Mesenchymal stem cell (in vitro differentiated cells and primary cell): Measurements from ENCODE around the gene ALDH1A1.

Source experiments
- DNase-seq: peaks from one replicate; pipeline ENCODE4 v3.0.0-alpha.2; 2013
- H2AFZ ChIP-seq: one replicate; pipeline ENCODE4 v1.6.1; 2013; ENCODE audit warnings: low read depth, mild to moderate bottlenecking, control low read depth, inconsistent platforms, low read length, moderate library complexity
- H2AK5ac ChIP-seq: 2 replicates; pipeline ENCODE4 v1.6.1; 2013; ENCODE audit warnings: low read length, moderate library complexity, mild to moderate bottlenecking, inconsistent platforms; ENCODE audit not compliant: severe bottlenecking
- H2BK120ac ChIP-seq: one replicate; pipeline ENCODE4 v1.6.1; 2013; ENCODE audit warnings: low read depth, mild to moderate bottlenecking, inconsistent platforms, low read length, moderate library complexity
- H2BK12ac ChIP-seq, 2 experiments: one replicate each; pipeline ENCODE4 v1.6.1; 2013; ENCODE audit warnings: inconsistent platforms in 2 of 2, low read length in 2 of 2, mild to moderate bottlenecking in 2 of 2, moderate library complexity in 2 of 2, control low read depth in 1 of 2
- H2BK15ac ChIP-seq: one replicate; pipeline ENCODE4 v1.6.1; 2013; ENCODE audit warnings: mild to moderate bottlenecking, low read depth, inconsistent platforms; ENCODE audit not compliant: poor library complexity, severe bottlenecking
- H2BK5ac ChIP-seq: 2 replicates; pipeline ENCODE4 v1.6.1; 2013; ENCODE audit warnings: low read depth, mild to moderate bottlenecking, low read length, control low read depth, inconsistent platforms; ENCODE audit not compliant: poor library complexity, severe bottlenecking
- H3K14ac ChIP-seq, 2 experiments: one replicate each; pipeline ENCODE4 v1.6.1; 2013; ENCODE audit warnings: inconsistent platforms in 2 of 2, low read length in 2 of 2, control low read depth in 1 of 2, mild to moderate bottlenecking in 1 of 2, moderate library complexity in 1 of 2
- H3K18ac ChIP-seq, 2 experiments: one replicate each; pipeline ENCODE4 v1.6.1; 2013; ENCODE audit warnings: inconsistent platforms in 2 of 2, low read length in 2 of 2, control low read depth in 1 of 2, low read depth in 1 of 2, mild to moderate bottlenecking in 1 of 2
- H3K23ac ChIP-seq, 2 experiments: one replicate each; pipeline ENCODE4 v1.6.1; 2013; ENCODE audit warnings: inconsistent platforms in 2 of 2, low read length in 2 of 2, mild to moderate bottlenecking in 2 of 2, moderate library complexity in 2 of 2, control low read depth in 1 of 2
- H3K27ac ChIP-seq: 2 replicates; pipeline ENCODE4 v1.5.1; 2013; ENCODE audit warnings: mild to moderate bottlenecking, moderate library complexity, low read length, control low read depth, inconsistent platforms; ENCODE audit not compliant: poor library complexity, severe bottlenecking
- H3K27me3 ChIP-seq, 2 experiments: 2 replicates each; pipeline versions ENCODE4 v1.6.1 to v1.7.0; 2013; ENCODE audit warnings: low read length in 2 of 2, mild to moderate bottlenecking in 2 of 2, moderate library complexity in 2 of 2, control low read depth in 1 of 2, inconsistent platforms in 1 of 2; ENCODE audit not compliant: control insufficient read depth in 1 of 2, insufficient read depth in 1 of 2
- H3K36me3 ChIP-seq, 2 experiments: 2 replicates each; pipeline versions ENCODE4 v1.6.1 to v1.7.0; 2013; ENCODE audit warnings: low read length in 2 of 2, control low read depth in 1 of 2, inconsistent platforms in 1 of 2, low read depth in 1 of 2, mild to moderate bottlenecking in 1 of 2; ENCODE audit not compliant: insufficient read depth in 2 of 2, control insufficient read depth in 1 of 2
- H3K4ac ChIP-seq, 2 experiments: one replicate each; pipeline ENCODE4 v1.6.1; 2013; ENCODE audit warnings: inconsistent platforms in 2 of 2, low read length in 2 of 2, mild to moderate bottlenecking in 2 of 2, moderate library complexity in 2 of 2, control low read depth in 1 of 2, low read depth in 1 of 2
- H3K4me1 ChIP-seq: 2 replicates; pipeline ENCODE4 v1.6.1; 2013; ENCODE audit warnings: low read depth, low read length, control low read depth; ENCODE audit not compliant: control insufficient read depth, insufficient read depth
- H3K4me2 ChIP-seq: 2 replicates; pipeline ENCODE4 v1.6.1; 2013; ENCODE audit warnings: low read length, mild to moderate bottlenecking, inconsistent platforms; ENCODE audit not compliant: poor library complexity, severe bottlenecking
- H3K4me3 ChIP-seq, 2 experiments: 2 replicates each; pipeline versions ENCODE4 v1.5.1 to v1.7.0; 2013; ENCODE audit warnings: low read length in 2 of 2, mild to moderate bottlenecking in 2 of 2, control low read depth in 1 of 2, low read depth in 1 of 2; ENCODE audit not compliant: insufficient read depth in 1 of 2
- H3K79me1 ChIP-seq: replicated peaks from 2 replicates; pipeline ENCODE4 v1.6.1; 2013; ENCODE audit warnings: mild to moderate bottlenecking, control low read depth, low read length, inconsistent platforms; ENCODE audit not compliant: poor library complexity, severe bottlenecking
- H3K9ac ChIP-seq: 2 replicates; pipeline ENCODE4 v1.7.0; 2013; ENCODE audit warnings: mild to moderate bottlenecking, low read length, moderate library complexity
- H3K9me3 ChIP-seq: 2 replicates; pipeline ENCODE4 v1.7.0; 2013; ENCODE audit warnings: mild to moderate bottlenecking, low read length; ENCODE audit not compliant: control insufficient read depth
- H4K8ac ChIP-seq: one replicate; pipeline ENCODE4 v1.6.1; 2013; ENCODE audit warnings: inconsistent platforms, mild to moderate bottlenecking, low read length, moderate library complexity
- H4K91ac ChIP-seq: one replicate; pipeline ENCODE4 v1.6.1; 2013; ENCODE audit warnings: mild to moderate bottlenecking, low read length, inconsistent platforms
- WGBS: methylation state at CpG from one replicate; pipeline ENCODE4 v1.1.7; 2013; ENCODE audit warnings: mixed read lengths; 5-methylcytosine and 5-hydroxymethylcytosine counted together

Gene ALDH1A1

DNA sequence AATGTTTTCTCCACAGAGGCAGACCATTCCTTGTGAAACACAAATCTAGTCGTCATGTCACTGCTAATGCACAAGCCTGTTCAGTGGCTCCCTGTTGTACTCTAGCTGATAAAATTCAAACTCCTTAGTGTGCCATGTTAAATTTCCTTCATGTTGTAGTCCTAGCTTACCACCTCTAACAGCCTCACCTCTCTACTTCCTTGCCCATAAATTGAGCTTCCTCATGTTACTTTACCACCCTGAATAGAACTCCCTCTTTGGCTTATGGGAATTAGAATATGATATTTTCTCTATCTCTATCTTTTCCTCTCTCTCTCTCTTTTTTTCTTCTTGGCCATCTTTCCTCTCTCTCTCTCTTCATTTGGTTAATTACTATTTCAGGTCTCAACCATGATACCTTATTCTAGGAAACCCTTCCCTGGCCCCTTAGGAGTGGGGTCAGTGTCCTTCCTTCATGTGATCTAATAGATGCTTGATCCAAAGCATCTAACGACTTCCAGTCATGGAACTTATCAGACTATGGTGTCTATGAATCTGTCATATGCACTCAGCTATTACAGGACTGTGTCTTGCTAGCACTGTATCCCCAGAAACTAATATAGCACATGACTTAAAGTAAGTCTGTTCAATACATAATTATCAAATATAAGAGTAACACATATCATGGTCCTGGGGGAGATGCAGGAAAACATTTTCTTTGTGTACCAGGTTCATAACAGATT lies 31.5 kb upstream of the ALDH1A1 start:
- Histone ChIP-seq H3K9ac (no peak overlapping the region), H3K79me1 (no peaks in the 10 kb centered on the region), H2BK15ac (no peak overlapping the region), H4K91ac (no peak overlapping the region), H3K18ac (no peak overlapping the region), H2BK12ac (no peak overlapping the region), H3K14ac (no peak overlapping the region), H3K23ac (no peak overlapping the region), H2AFZ (no peak overlapping the region), H3K4me2 (no peak overlapping the region), H3K4me3 (no peak overlapping the region), H2BK5ac (peak overlapping the region; percentile 74), H3K9me3 (no peaks in the 10 kb centered on the region), H4K8ac (no peak overlapping the region), H3K27me3 (no peaks in the 10 kb centered on the region), H3K4ac (no peak overlapping the region), H2BK120ac (no peak overlapping the region), H3K4me1 (peaks cover 1% of the 10 kb centered on the region), H3K36me3 (no peaks in the 10 kb centered on the region), H2AK5ac (peak overlapping the region; percentile 87), H3K27ac (peak overlapping the region; percentile 96)
- WGBS, result 57% methylated on average over 2 of the region's 2 CpGs
- no peak for DNase-seq

GRCh38 chr9:72983512-72984225 lies 30.8 kb upstream of the ALDH1A1 start:
- 90% methylated on average over 2 of the region's 5 CpGs for WGBS

GRCh38 chr9:72983056-72983455 lies 30.2 kb upstream of the ALDH1A1 start:
- Histone ChIP-seq H3K4me3 (no peak overlapping the region), H3K23ac (no peak overlapping the region), H3K79me1 (no peaks in the 10 kb centered on the region), H2BK12ac (no peak overlapping the region), H3K4ac (no peak overlapping the region), H3K4me1 (peaks cover 1% of the 10 kb centered on the region), H3K9me3 (no peaks in the 10 kb centered on the region), H3K4me2 (peak overlapping the region; percentile 7), H3K18ac (no peak overlapping the region), H3K36me3 (no peaks in the 10 kb centered on the region), H2AK5ac (peak overlapping the region; percentile 23), H3K14ac (no peak overlapping the region), H4K91ac (no peak overlapping the region), H2BK15ac (no peak overlapping the region), H2BK5ac (peak overlapping the region; percentile 71), H2AFZ (no peak overlapping the region), H3K9ac (no peak overlapping the region), H4K8ac (no peak overlapping the region), H3K27ac (peak overlapping the region; percentile 94), H2BK120ac (no peak overlapping the region), H3K27me3 (no peaks in the 10 kb centered on the region)
- DNase-seq, result no peak

More at GRCh38 chr9:72983512-72984225, 30.8 kb upstream of the ALDH1A1 start:
- H2BK5ac ChIP-seq, result peak overlapping the region; percentile 12
- no peak overlapping the region for H3K18ac ChIP-seq
- H3K4me2 ChIP-seq, result no peak overlapping the region
- no peak overlapping the region for H3K9ac ChIP-seq
- no peak overlapping the region for H4K91ac ChIP-seq
- H2BK12ac ChIP-seq, result no peak overlapping the region
- no peak overlapping the region for H3K4me3 ChIP-seq
- H3K4me1 ChIP-seq, result peaks cover 1% of the 10 kb centered on the region
- peak; percentile 2 for DNase-seq
- H3K27me3 ChIP-seq, result no peaks in the 10 kb centered on the region
- H3K9me3 ChIP-seq, result no peaks in the 10 kb centered on the region
- H3K14ac ChIP-seq, result no peak overlapping the region
- peak overlapping the region; percentile 96 for H3K27ac ChIP-seq
- H2AK5ac ChIP-seq, result no peak overlapping the region
- no peak overlapping the region for H3K23ac ChIP-seq
- H4K8ac ChIP-seq, result no peak overlapping the region
- no peak overlapping the region for H3K4ac ChIP-seq
- no peak overlapping the region for H2BK15ac ChIP-seq
- no peak overlapping the region for H2BK120ac ChIP-seq
- H2AFZ ChIP-seq, result no peak overlapping the region
- no peaks in the 10 kb centered on the region for H3K36me3 ChIP-seq
- no peaks in the 10 kb centered on the region for H3K79me1 ChIP-seq

DNA sequence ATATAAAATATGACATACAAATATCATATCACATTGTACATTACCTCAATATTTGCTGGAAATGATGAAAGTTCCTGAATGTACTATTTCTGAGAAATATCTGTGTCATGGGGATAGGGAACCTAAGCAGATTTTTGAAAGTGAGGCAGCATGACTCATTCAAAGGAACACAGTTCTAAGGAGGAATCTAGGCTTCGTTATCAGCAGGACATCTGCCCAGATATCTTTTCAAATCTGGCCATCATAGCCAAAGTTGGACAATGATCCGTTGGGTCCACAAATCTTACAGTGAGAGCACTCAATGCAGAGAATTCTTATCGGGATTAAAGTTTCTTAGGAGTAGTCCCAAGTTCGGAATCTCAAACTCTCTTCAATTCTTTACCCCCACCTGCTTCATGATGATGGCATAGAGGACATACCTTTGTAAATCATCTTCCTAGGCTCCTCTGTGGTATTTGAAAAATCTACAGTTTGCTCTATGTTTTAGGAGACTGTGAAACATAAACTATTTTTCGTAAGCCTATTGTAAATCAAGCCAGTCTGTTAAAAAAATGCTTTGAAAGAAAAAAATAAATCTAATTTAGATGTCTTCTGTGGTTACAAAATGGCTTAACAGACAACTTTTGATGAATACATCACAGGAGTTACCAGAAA lies 29.4 kb upstream of the ALDH1A1 start:
- Histone ChIP-seq H3K18ac (no peak overlapping the region), H3K27ac (peak overlapping the region; percentile 66), H3K27me3 (no peaks in the 10 kb centered on the region), H3K79me1 (no peaks in the 10 kb centered on the region), H4K91ac (no peak overlapping the region), H2BK5ac (no peak overlapping the region), H4K8ac (no peak overlapping the region), H3K14ac (no peak overlapping the region), H2BK15ac (no peak overlapping the region), H2AFZ (no peak overlapping the region), H3K4me1 (peaks cover 1% of the 10 kb centered on the region), H3K9ac (no peak overlapping the region), H3K9me3 (no peaks in the 10 kb centered on the region), H3K4me3 (no peak overlapping the region), H3K36me3 (no peaks in the 10 kb centered on the region), H2BK120ac (no peak overlapping the region), H2BK12ac (no peak overlapping the region), H3K4ac (no peak overlapping the region), H2AK5ac (no peak overlapping the region), H3K23ac (no peak overlapping the region), H3K4me2 (no peak overlapping the region)
- DNase-seq, result no peak
- WGBS, result 95% methylated on average over 3 of the region's 5 CpGs
